WTC11 (cell line): ENCODE measurements around the gene ATP9A.

ENCODE experiments used
- CBFB ChIP-seq: sonication (generic); formaldehyde crosslinking; IDR thresholded peaks from 2 replicates; pipeline ENCODE4 v1.8.1; 2022; ENCODE audit warnings: mild to moderate bottlenecking, low read depth, missing genetic modification reagents
- FOXK1 ChIP-seq: sonication (generic); formaldehyde crosslinking; IDR thresholded peaks from 2 replicates; pipeline ENCODE4 v1.8.0; 2022; ENCODE audit warnings: mild to moderate bottlenecking, moderate library complexity, missing genetic modification reagents
- ZNF121 ChIP-seq: sonication (generic); formaldehyde crosslinking; IDR thresholded peaks from 2 replicates; pipeline ENCODE4 v1.8.0; 2023; ENCODE audit warnings: missing genetic modification reagents
- TF ChIP-seq, protein P1 (sequence below): sonication (generic); formaldehyde crosslinking; IDR thresholded peaks from 2 replicates; pipeline ENCODE4 v1.8.1; 2023; ENCODE audit warnings: mild to moderate bottlenecking, missing genetic modification reagents

DNA sequence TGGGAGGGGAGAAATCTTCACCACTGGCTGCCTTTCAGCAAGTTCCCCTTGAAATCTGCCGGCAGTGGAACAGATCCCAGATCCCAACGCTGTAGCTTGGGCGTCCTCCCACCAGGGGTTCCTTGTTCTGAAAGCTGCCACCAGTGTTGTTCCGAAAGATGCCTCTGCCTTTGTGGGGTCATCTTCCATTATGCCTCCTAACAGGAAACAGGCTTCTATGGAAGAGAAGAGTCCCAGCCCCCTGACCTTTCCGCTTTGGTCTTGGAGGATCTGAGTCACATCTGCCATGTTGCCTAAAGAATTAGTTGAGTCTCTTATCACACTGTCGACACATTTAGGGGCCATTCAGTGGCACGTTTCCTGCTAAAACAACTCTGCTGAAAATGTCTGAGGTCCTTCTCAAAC lies 168.2 kb downstream of the ATP9A start:
- TF ChIP-seq CBFB (no peak), FOXK1 (CRISPR knock-in tag) (no peak), ZNF121 (CRISPR knock-in tag) (no peak)
- TF ChIP-seq, protein P1, sequence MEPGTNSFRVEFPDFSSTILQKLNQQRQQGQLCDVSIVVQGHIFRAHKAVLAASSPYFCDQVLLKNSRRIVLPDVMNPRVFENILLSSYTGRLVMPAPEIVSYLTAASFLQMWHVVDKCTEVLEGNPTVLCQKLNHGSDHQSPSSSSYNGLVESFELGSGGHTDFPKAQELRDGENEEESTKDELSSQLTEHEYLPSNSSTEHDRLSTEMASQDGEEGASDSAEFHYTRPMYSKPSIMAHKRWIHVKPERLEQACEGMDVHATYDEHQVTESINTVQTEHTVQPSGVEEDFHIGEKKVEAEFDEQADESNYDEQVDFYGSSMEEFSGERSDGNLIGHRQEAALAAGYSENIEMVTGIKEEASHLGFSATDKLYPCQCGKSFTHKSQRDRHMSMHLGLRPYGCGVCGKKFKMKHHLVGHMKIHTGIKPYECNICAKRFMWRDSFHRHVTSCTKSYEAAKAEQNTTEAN, result no peak
